Immature natural killer cell (primary cell): Measurements from ENCODE around the gene KCNMA1. TPM values are rescaled to one million over a fixed set of nuclear protein-coding genes. Genes with fewer than 3 reads are reported as not detected.
A peak's percentile ranks its signal among the peaks of the same experiment; 100 is the strongest.

ENCODE experiments used
- DNase-seq, 3 donors: peaks; one replicate each; pipeline ENCODE4 v3.0.0; 2022; ENCODE audit warnings: mixed read lengths in 1 of 3
- H3K27ac Mint-ChIP-seq, 6 donors: one replicate each; pipeline ENCODE4 v1.8.0; 2020; ENCODE audit warnings: mixed read lengths in 6 of 6, mild to moderate bottlenecking in 5 of 6, inconsistent platforms in 4 of 6, moderate library complexity in 3 of 6
- H3K27me3 Mint-ChIP-seq, 3 donors: one replicate each; pipeline ENCODE4 v1.8.0; 2020 to 2021; ENCODE audit warnings: low read depth in 3 of 3, mild to moderate bottlenecking in 3 of 3, mixed read lengths in 3 of 3, moderate library complexity in 3 of 3, inconsistent platforms in 1 of 3
- H3K36me3 Mint-ChIP-seq, 3 donors: one replicate each; pipeline ENCODE4 v1.8.0; 2020; ENCODE audit warnings: mixed read lengths in 3 of 3, inconsistent platforms in 2 of 3, mild to moderate bottlenecking in 2 of 3
- H3K4me1 Mint-ChIP-seq, 2 donors: one replicate each; pipeline ENCODE4 v1.8.0; 2020; ENCODE audit warnings: inconsistent platforms in 2 of 2, mild to moderate bottlenecking in 2 of 2, mixed read lengths in 2 of 2, moderate library complexity in 1 of 2
- H3K4me3 Mint-ChIP-seq, 5 donors: one replicate each; pipeline ENCODE4 v1.8.0; 2020; ENCODE audit warnings: mild to moderate bottlenecking in 5 of 5, mixed read lengths in 5 of 5, inconsistent platforms in 3 of 5, moderate library complexity in 3 of 5
- H3K9me3 Mint-ChIP-seq, 6 donors: one replicate each; pipeline ENCODE4 v1.8.0; 2020; ENCODE audit warnings: mild to moderate bottlenecking in 6 of 6, mixed read lengths in 6 of 6, inconsistent platforms in 4 of 6, moderate library complexity in 3 of 6
- polyA plus RNA-seq, 3 donors: library from polyadenylated mRNA; unstranded; fragments of 300-500 nt; fragmentation: Illumina TruSeq; gene quantifications; one replicate each; pipeline ENCODE4 v1.2.3, GENCODE V29; 2021

KCNMA1 gene
- polyA plus RNA-seq, 3 donors from 2014 or later, result not detected

- Mint-ChIP-seq H3K36me3 (peaks cover 0 to 9% (median 3%) of the 10 kb centered on the region in 3 donors), H3K9me3 (no peaks in the 10 kb centered on the region), H3K27me3 (no peaks in the 10 kb centered on the region), H3K4me1 (peaks cover 45 to 57% of the 10 kb centered on the region in 2 donors), H3K4me3 (peak overlapping the region; percentile 72 to 87 (median 80)), H3K27ac (peak overlapping the region; percentile 69 to 91 (median 88))
- no peak for DNase-seq
Measured at GRCh38 chr10:77264527-77264926, 373.1 kb downstream of the KCNMA1 start.

- peaks cover 0 to 9% (median 3%) of the 10 kb centered on the region in 3 donors for H3K36me3 Mint-ChIP-seq
- peak overlapping the region; percentile 69 to 91 (median 88) for H3K27ac Mint-ChIP-seq
- H3K9me3 Mint-ChIP-seq, result no peaks in the 10 kb centered on the region
- no peaks in the 10 kb centered on the region for H3K27me3 Mint-ChIP-seq
- peak overlapping the region; percentile 72 to 87 (median 80) for H3K4me3 Mint-ChIP-seq
- DNase-seq, result peak; percentile 59 to 70 (median 65)
- H3K4me1 Mint-ChIP-seq, result peaks cover 45 to 57% of the 10 kb centered on the region in 2 donors
Measured at GRCh38 chr10:77264107-77264506, 373.5 kb downstream of the KCNMA1 start.

GRCh38 chr10:77263700-77264099 lies 373.9 kb downstream of the KCNMA1 start:
- Mint-ChIP-seq H3K27ac (peak overlapping the region; percentile 69 to 91 (median 88)), H3K27me3 (no peaks in the 10 kb centered on the region)

GRCh38 chr10:77261146-77261545 lies 376.5 kb downstream of the KCNMA1 start:
- Mint-ChIP-seq H3K4me3 (no peak overlapping the region), H3K27me3 (peaks cover 0 to 2% (median 0%) of the 10 kb centered on the region in 3 donors), H3K27ac (peak overlapping the region in 1 of 6 donors; percentile 13), H3K4me1 (peaks cover 47 to 59% of the 10 kb centered on the region in 2 donors), H3K36me3 (peaks cover 0 to 13% (median 6%) of the 10 kb centered on the region in 3 donors), H3K9me3 (no peaks in the 10 kb centered on the region)
- DNase-seq, result no peak

More at GRCh38 chr10:77263700-77264099, 373.9 kb downstream of the KCNMA1 start:
- Mint-ChIP-seq H3K36me3 (peaks cover 0 to 9% (median 3%) of the 10 kb centered on the region in 3 donors), H3K4me3 (peak overlapping the region; percentile 72 to 87 (median 80)), H3K4me1 (peaks cover 45 to 57% of the 10 kb centered on the region in 2 donors), H3K9me3 (no peaks in the 10 kb centered on the region)
- no peak for DNase-seq

GRCh38 chr10:77259171-77259874 lies 378.3 kb downstream of the KCNMA1 start:
- Mint-ChIP-seq H3K9me3 (no peaks in the 10 kb centered on the region), H3K27ac (peak overlapping the region in 1 of 6 donors; percentile 28), H3K4me1 (peaks cover 36 to 53% of the 10 kb centered on the region in 2 donors), H3K27me3 (peaks cover 0 to 2% (median 0%) of the 10 kb centered on the region in 3 donors), H3K4me3 (no peak overlapping the region), H3K36me3 (peaks cover 0 to 13% (median 6%) of the 10 kb centered on the region in 3 donors)
- no peak for DNase-seq

GRCh38 chr10:77256346-77256745 lies 381.3 kb downstream of the KCNMA1 start:
- Mint-ChIP-seq H3K27ac (no peak overlapping the region), H3K4me3 (no peak overlapping the region), H3K27me3 (peaks cover 0 to 4% (median 0%) of the 10 kb centered on the region in 3 donors), H3K36me3 (peaks cover 0 to 10% (median 3%) of the 10 kb centered on the region in 3 donors), H3K9me3 (no peaks in the 10 kb centered on the region), H3K4me1 (peaks cover 37 to 50% of the 10 kb centered on the region in 2 donors)
- no peak for DNase-seq

GRCh38 chr10:77253556-77254064 lies 384.0 kb downstream of the KCNMA1 start:
- no peak overlapping the region for H3K4me3 Mint-ChIP-seq
- peaks cover 35 to 45% of the 10 kb centered on the region in 2 donors for H3K4me1 Mint-ChIP-seq
- peak overlapping the region in 2 of 6 donors; percentile 60 to 78 for H3K27ac Mint-ChIP-seq
- no peak for DNase-seq
- H3K36me3 Mint-ChIP-seq, result peaks cover 0 to 4% (median 3%) of the 10 kb centered on the region in 3 donors
- no peaks in the 10 kb centered on the region for H3K9me3 Mint-ChIP-seq
- H3K27me3 Mint-ChIP-seq, result peaks cover 0 to 5% (median 0%) of the 10 kb centered on the region in 3 donors

- H3K27me3 Mint-ChIP-seq, result peaks cover 0 to 5% (median 0%) of the 10 kb centered on the region in 3 donors
- peaks cover 35 to 45% of the 10 kb centered on the region in 2 donors for H3K4me1 Mint-ChIP-seq
- peaks cover 0 to 4% (median 3%) of the 10 kb centered on the region in 3 donors for H3K36me3 Mint-ChIP-seq
- no peaks in the 10 kb centered on the region for H3K9me3 Mint-ChIP-seq
- H3K4me3 Mint-ChIP-seq, result peak overlapping the region in 4 of 5 donors; percentile 12 to 61 (median 32)
- H3K27ac Mint-ChIP-seq, result peak overlapping the region; percentile 6 to 81 (median 58)
- peak in 1 of 3 donors; percentile 9 for DNase-seq
Measured at GRCh38 chr10:77253147-77253545, 384.5 kb downstream of the KCNMA1 start.

DNA sequence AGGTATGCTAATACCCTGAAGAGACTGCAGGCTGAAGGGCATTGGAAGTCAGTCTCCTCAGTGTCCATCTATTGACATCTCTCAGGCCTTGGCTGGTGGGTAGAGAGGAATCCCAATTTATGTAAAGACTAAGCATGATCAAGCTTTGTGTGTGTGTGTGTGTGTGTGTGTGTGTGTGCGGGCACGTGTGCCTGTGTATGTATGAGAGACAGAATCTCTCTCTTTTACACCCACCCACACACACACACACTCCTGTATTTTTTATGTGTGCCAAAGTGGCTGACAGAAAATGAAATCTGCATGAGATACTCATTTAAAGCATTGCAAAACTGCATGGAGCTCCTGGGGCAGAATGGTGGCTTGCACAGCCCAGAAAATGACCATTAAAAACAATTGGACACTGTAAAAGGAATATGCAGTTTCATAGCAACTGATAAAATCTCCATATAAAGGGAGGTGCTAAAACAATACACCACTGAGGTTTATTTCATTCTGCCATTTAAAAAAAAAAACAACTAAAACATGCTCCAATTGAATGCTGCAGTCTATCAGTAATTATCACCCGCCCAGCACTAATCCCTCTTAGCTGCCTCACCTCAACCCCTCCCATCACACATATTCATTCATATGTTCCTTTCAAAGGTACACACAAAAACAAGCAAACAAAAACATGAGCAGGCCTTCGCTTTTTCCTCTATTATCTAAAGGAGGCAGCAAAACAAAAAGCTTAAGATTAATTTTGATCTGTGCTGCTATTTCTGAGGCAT lies 385.0 kb downstream of the KCNMA1 start:
- peaks cover 0 to 4% (median 3%) of the 10 kb centered on the region in 3 donors for H3K36me3 Mint-ChIP-seq
- DNase-seq, result no peak
- peak overlapping the region; percentile 6 to 81 (median 58) for H3K27ac Mint-ChIP-seq
- peaks cover 0 to 4% (median 0%) of the 10 kb centered on the region in 3 donors for H3K27me3 Mint-ChIP-seq
- H3K4me3 Mint-ChIP-seq, result peak overlapping the region; percentile 10 to 61 (median 20)
- no peaks in the 10 kb centered on the region for H3K9me3 Mint-ChIP-seq
- H3K4me1 Mint-ChIP-seq, result peaks cover 32 to 40% of the 10 kb centered on the region in 2 donors

DNA sequence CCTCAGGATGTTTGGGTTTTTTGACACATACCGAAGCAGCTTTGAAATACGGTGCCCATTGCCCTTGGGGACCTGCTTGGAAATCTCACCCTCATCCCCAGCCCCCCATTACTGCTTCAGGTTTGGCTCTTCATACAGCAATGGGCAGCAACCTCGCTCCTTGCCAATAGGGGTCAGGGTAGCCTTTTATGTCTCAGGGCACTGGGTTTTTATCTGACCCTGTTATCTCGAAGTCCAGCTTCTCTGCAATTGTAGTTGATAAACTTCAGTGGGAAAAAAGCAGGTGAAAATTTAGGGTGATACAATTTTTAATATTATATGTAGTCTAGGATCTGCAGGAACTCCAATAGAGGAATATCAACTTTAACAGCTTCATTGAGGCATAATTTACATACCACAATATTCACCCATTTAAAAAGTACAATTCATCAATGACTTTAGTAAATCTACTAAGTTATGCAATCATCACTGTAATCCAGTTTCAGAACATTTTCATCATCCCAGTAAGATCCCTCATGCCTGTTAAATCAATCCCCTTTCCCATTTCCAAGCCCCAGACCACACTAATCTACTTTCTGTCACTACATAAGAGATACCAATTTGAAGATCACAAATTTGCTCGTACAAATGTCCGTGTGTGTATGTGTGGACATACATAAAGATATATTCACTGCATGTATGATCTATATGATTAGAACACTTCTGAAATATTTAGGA lies 386.2 kb downstream of the KCNMA1 start:
- H3K4me3 Mint-ChIP-seq, result no peak overlapping the region
- no peaks in the 10 kb centered on the region for H3K9me3 Mint-ChIP-seq
- peak; percentile 35 to 48 (median 47) for DNase-seq
- H3K4me1 Mint-ChIP-seq, result peaks cover 29 to 34% of the 10 kb centered on the region in 2 donors
- peaks cover 0 to 3% (median 2%) of the 10 kb centered on the region in 3 donors for H3K27me3 Mint-ChIP-seq
- peak overlapping the region in 2 of 6 donors; percentile 12 to 68 for H3K27ac Mint-ChIP-seq
- H3K36me3 Mint-ChIP-seq, result no peaks in the 10 kb centered on the region

- H3K4me3 Mint-ChIP-seq, result no peak overlapping the region
- no peaks in the 10 kb centered on the region for H3K9me3 Mint-ChIP-seq
- H3K27me3 Mint-ChIP-seq, result peaks cover 0 to 4% (median 3%) of the 10 kb centered on the region in 3 donors
- peaks cover 27 to 34% of the 10 kb centered on the region in 2 donors for H3K4me1 Mint-ChIP-seq
- no peak overlapping the region for H3K27ac Mint-ChIP-seq
- no peak for DNase-seq
- no peaks in the 10 kb centered on the region for H3K36me3 Mint-ChIP-seq
Measured at GRCh38 chr10:77249901-77250459, 387.6 kb downstream of the KCNMA1 start.

DNA sequence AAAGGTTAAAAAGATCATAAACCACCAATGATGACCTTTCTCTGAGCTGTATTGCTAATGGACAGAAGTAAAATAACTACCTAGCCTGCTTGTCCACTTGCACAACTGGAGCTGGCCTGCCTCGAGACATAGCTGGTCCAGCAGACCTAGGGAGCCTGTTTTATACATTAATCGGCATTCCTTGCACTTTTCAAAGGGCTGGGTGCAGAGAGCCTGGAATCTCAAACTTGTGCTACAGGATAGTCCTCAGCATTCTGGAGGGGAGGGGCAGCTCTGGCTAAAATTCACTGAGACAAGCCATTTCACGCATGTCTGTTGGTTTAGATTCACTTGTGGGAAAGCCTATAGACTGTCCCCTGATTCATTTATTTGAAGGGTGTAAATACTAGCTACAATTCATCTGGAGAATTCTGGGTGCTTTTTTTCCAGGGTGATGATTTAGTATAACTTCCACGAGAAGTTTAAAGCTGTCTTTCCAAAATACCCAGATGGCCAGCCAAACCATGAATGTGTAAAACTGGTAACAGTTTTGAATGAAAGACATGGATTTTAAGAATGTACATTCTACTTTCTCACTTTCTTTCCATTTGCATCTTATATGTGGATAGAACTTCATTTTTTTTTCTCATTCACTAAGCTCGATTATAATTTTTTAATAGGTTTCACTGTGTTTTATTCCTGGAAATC lies 389.4 kb downstream of the KCNMA1 start:
- peaks cover 20% of the 10 kb centered on the region in 2 donors for H3K4me1 Mint-ChIP-seq
- H3K4me3 Mint-ChIP-seq, result no peak overlapping the region
- no peaks in the 10 kb centered on the region for H3K9me3 Mint-ChIP-seq
- DNase-seq, result no peak
- H3K27me3 Mint-ChIP-seq, result peaks cover 0 to 12% (median 4%) of the 10 kb centered on the region in 3 donors
- H3K27ac Mint-ChIP-seq, result no peak overlapping the region
- no peaks in the 10 kb centered on the region for H3K36me3 Mint-ChIP-seq
